GM23338 (cell line): ENCODE measurements around the gene DNAH9.

Source experiments
- CTCF ChIP-seq, 2 experiments: fragments of 200-600 bp in 1 of 2; sonication (generic) in 1 of 2; conservative IDR thresholded peaks; 2 replicates each; pipeline versions ENCODE4 v1.5.1 to v1.6.1; 2016 to 2017; ENCODE audit warnings: antibody characterized with exemption in 2 of 2, low read depth in 2 of 2, mild to moderate bottlenecking in 2 of 2, moderate library complexity in 1 of 2
- ETS1 ChIP-seq: IDR thresholded peaks from 2 replicates; pipeline ENCODE4 v1.6.1; 2016; ENCODE audit warnings: antibody characterized with exemption
- EZH2 ChIP-seq: fragments of 200-600 bp; sonication (generic); IDR thresholded peaks from one replicate; pipeline ENCODE4 v1.8.0; 2017; ENCODE audit warnings: antibody characterized with exemption, mild to moderate bottlenecking, low read depth; ENCODE audit not compliant: unreplicated experiment
- EZH2phosphoT487 ChIP-seq: fragments of 200-600 bp; sonication (generic); IDR thresholded peaks from one replicate; pipeline ENCODE4 v1.8.1; 2018; ENCODE audit warnings: antibody characterized with exemption; ENCODE audit not compliant: unreplicated experiment
- POLR2AphosphoS5 ChIP-seq: IDR thresholded peaks from 2 replicates; pipeline ENCODE4 v1.6.1; 2016; ENCODE audit warnings: antibody characterized with exemption, low read depth

- TF ChIP-seq CTCF (conservative IDR thresholded peaks at IDR 0.05; ENCODE audit: low read depth in 2 of 2) (no peak), EZH2phosphoT487 (no peak), POLR2AphosphoS5 (no peak), EZH2 (no peak), ETS1 (no peak)
Measured at GRCh38 chr17:11601661-11602060, 3.4 kb downstream of the DNAH9 start.
